NOMO-1 treated with DMSO at 0.1 percent for 48 hours (cell line): ENCODE data around the gene UBN1.

ENCODE experiments used
- DNase-seq: peaks from one replicate; lab custom pipeline; 2025; ENCODE audit not compliant: unreplicated experiment; lab: John Stamatoyannopoulos, UW

UBN1 gene

DNA sequence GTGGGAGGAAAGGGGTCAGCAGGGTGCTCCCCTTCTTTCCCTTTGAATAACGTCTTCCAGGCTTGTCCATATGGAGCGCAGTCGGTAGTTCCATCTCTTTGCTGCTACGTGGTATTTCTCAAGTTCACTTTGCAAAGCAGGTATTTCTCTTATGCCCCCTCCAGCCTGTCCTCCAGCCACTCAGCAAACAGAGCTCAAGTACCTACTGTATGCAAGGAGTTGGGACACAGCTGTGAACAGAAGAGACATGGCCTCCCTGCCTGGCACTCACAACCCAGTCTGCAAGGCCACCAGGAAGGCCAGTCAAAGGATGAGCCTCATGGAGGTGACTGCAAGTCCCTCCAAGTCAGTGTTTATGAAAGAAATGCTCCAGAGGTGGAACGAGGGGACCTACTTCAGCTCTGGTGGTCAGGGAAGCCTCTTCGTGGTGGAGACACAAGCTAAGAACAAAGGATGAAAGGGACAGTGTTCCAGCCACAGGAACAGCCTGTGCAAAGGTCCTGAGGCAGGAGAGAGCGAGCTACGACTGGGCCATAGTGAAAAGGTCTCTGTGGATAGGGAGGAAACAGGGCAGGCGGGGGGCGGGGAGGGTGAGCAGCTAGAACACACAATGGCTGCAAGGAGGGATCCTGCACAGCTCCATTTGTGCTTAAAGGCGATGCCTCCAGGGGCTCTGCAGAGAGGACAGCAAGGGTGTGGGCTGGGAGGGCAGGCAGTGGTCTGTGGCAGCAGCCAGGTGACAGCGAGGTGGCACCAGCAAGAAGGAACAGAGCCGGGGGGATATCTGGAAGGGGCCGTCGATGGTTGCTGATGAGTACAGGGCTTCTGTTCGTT is 57.0 kb downstream of the UBN1 start:
- DNase-seq, result no peak

- DNase-seq, result no peak
These were observed 57.8 kb downstream of the UBN1 start for GRCh38 chr16:4904942-4905615.

GRCh38 chr16:4908854-4909401 is 61.6 kb downstream of the UBN1 start:
- no peak for DNase-seq

GRCh38 chr16:4909825-4910224 is 62.5 kb downstream of the UBN1 start:
- DNase-seq, result no peak

- no peak for DNase-seq
These were observed 63.5 kb downstream of the UBN1 start for GRCh38 chr16:4910828-4911227.

GRCh38 chr16:4911970-4912386 is 64.7 kb downstream of the UBN1 start:
- no peak for DNase-seq

GRCh38 chr16:4913130-4913773 is 66.0 kb downstream of the UBN1 start:
- no peak for DNase-seq

DNA sequence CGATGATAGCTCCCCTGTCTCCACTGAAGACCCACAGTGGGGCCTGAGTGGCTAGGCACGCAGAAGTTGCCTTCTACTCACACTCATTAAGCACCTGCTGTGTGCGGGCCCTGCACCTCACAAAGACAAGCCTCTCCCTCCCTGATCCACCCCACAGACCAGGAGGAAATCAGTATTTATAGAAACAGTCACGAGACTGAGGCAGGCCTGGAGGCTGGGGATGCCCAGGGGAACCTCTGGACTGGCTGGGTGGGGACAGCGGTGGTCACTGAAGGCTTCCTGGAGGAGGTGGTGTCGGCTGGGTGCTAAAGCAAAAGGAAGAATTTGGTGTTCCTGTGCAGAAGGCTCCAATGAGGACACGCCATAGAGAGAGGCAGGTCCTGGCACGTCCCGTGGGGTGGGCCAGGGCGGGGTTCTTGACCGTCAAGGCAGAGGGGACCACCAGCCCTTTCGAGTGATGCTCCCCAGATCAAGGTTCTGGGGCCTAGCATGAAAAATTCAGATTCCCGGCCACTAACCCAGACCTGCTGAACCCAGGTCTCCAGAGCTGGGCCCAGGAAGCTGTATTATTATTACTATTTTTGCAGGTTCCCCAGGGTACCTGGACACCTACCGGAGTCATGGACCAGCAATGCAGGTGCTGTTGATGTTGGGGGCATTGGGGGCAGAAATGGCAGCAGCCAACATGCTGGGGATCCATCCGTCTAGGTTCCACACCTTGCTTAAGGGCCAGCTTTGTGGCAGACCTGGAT is 66.7 kb downstream of the UBN1 start:
- DNase-seq, result no peak

- DNase-seq, result no peak
These were observed 67.4 kb downstream of the UBN1 start for GRCh38 chr16:4914528-4915225.

GRCh38 chr16:4915226-4915761 is 68.0 kb downstream of the UBN1 start:
- no peak for DNase-seq

GRCh38 chr16:4917117-4917516 is 69.8 kb downstream of the UBN1 start:
- DNase-seq, result no peak

DNA sequence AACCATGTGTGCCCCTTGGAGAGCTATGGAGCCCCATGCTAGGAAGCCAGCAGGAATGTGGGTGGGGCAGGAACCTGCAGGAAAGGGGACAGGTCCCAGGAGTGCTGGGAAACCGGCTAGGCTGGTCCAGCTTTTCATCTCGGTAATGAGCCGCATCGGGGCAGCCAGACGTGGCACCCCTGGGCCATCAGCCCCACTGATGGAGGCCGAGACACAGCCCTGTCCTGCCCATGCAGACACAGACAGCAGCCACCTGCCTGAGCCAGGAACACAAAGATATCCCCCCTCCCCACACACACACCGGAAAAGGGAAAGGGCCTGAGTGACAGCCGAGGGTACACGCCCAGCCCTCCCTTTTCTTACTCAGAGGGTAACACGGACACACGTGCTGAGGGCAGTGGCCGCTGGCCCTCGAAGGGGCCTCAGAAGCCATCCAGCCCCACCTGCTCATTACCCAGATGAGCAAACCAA is 71.5 kb downstream of the UBN1 start:
- no peak for DNase-seq

DNA sequence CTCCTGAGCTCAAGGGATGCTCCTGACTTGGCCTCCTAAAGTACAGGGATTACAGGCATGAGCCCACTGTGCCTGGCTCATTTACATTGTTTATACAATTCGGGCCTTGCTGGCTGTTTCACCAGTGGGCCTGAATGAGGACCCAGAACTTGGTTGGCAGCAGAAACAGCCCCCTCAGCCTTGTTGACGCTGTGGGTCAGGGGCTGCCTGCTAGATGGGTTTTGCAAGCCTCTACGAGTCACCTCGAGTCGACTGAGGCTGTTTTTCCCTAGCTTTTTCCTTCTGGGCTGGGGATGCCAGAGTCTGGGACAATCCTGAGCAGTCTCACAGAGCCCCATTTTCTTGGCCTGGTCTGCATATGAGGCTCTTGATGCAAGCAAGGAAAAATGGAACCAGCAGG is 73.5 kb downstream of the UBN1 start:
- DNase-seq, result no peak

DNA sequence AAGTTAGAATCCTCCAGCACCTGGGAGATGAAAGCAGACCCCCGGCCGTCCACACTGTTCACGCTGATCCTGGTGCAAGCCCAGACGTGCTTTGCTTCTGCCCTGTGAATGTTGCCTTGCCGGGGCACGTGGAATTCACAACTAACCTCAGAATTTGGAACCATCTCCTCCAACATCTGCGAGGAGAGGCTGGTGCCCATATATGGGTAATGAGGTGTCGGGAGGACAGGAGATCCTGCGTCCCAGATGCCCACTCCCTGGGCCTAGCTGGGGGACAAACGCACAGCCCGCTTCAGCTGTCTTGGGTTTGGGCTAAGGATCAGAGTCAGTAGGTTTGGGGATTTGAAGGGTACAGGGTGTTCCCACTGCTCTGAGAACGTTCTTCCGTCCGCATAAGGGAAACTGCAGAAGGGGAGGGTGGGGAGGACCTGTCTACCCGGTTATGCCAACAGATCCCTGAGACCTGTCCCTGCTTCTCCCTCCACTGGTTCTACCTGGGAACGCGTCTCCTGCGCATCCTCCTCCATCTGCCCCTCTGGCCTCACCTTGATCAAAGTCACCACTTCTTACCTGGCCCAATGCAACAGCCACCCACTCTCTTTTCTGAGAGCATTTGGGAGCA is 75.6 kb downstream of the UBN1 start:
- no peak for DNase-seq

DNA sequence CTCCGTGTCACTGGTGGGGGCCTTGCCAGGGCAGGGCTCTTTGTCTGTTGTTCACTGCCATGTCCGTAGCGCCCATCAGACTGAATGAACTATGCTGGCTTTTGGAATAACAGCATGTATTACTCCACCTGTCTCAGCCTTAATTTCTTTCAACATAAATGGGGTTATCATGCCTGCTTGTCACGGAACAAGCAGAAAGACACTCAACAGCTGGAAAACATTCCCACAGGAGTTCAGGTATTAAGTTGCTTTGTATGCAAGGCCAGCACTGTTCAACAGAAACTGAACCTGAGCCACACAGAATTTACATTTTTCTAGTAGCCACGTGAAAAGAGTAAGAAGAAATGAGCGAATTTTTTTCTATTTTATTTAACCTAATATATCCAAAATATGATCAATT is 76.6 kb downstream of the UBN1 start:
- DNase-seq, result no peak

- DNase-seq, result no peak
These were observed 77.5 kb downstream of the UBN1 start for GRCh38 chr16:4924593-4925292.

DNA sequence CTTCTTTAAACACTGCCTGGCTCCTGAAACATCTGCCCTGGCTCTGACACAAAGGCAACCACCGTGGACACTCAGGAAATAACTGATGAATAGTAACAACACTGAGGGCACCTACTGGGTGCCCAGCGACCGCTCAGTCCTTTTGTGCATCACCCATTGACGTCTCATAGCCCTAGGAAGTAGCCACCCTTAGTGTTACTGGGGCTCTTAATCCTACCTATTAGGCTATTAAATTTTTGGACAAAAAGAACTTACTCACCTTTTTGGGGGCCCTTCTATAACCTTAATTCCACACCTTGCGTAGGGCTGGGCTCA is 78.0 kb downstream of the UBN1 start:
- no peak for DNase-seq

GRCh38 chr16:4925791-4926190 is 78.5 kb downstream of the UBN1 start:
- DNase-seq, result no peak

- DNase-seq, result no peak
These were observed 79.6 kb downstream of the UBN1 start for GRCh38 chr16:4926928-4927327.
